ENCODE results near the gene TPD52L1.

TPD52L1 gene

GRCh38 chr6:125164696-125165095 lies 11.1 kb downstream of the TPD52L1 start:
- Mint-ChIP-seq H3K9me3 (peaks cover 16% of the 10 kb centered on the region), H3K4me1 (no peaks in the 10 kb centered on the region), H3K27me3 (ENCODE audit: low read depth, poor library complexity) (no peaks in the 10 kb centered on the region), H3K36me3 (ENCODE audit: low read depth) (peaks cover 4% of the 10 kb centered on the region), H3K4me3 (no peak overlapping the region), H3K27ac (no peak overlapping the region)
- TF ChIP-seq CTCF (IDR thresholded peaks at IDR 0.05) = no peak
- no peak for DNase-seq

DNA sequence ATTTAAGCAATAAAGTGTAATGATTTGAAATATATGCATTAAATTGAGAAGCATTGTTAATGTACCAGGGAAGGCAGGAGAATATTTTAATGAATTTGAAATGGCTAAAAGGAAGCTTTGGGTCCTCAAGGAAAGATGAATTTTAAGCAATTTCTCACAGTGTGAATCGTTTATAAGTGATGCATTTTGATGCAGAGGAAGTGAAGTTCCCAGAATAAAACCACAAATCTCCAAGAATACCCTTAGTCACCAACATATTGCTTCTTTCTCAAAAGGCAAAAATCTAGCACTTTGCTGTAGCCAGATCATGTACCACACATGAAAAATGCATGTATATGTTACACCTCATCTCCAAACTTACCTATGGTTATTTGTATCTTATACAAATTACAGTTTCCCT lies 11.7 kb downstream of the TPD52L1 start:
- DNase-seq = no peak
- Mint-ChIP-seq H3K27me3 (ENCODE audit: low read depth, poor library complexity) (no peaks in the 10 kb centered on the region), H3K9me3 (peaks cover 10% of the 10 kb centered on the region), H3K27ac (no peak overlapping the region), H3K4me1 (no peaks in the 10 kb centered on the region), H3K36me3 (ENCODE audit: low read depth) (no peaks in the 10 kb centered on the region), H3K4me3 (no peak overlapping the region)
- TF ChIP-seq CTCF (IDR thresholded peaks at IDR 0.05) = no peak

DNA sequence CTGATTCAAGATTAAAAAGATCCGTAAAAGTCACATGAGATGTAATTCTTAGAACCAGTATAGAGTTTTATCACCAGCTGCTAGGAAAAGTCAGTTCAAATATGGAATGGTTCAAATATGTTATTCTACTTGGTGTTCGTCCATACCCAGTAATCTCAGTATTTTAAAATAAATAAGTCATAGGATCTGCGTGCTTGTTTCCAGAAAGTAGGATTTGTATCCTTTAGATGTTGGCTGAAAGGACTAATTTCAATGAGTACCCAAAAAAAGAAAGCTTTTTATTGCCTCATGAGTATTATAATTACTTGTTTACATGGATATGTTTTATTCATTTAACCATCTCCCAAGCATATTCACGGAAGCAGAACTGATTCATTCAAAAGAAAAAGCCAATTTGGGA lies 12.2 kb downstream of the TPD52L1 start:
- Mint-ChIP-seq H3K36me3 (ENCODE audit: low read depth) (no peaks in the 10 kb centered on the region), H3K27ac (no peak overlapping the region), H3K9me3 (peaks cover 5% of the 10 kb centered on the region), H3K4me1 (no peaks in the 10 kb centered on the region), H3K27me3 (ENCODE audit: low read depth, poor library complexity) (no peaks in the 10 kb centered on the region), H3K4me3 (no peak overlapping the region)
- TF ChIP-seq CTCF (IDR thresholded peaks at IDR 0.05) = no peak
- DNase-seq = no peak

- no peak for DNase-seq
- no peaks in the 10 kb centered on the region for H3K36me3 Mint-ChIP-seq (ENCODE audit: low read depth)
- no peaks in the 10 kb centered on the region for H3K27me3 Mint-ChIP-seq (ENCODE audit: low read depth, poor library complexity)
- TF ChIP-seq CTCF (IDR thresholded peaks at IDR 0.05) = no peak
- no peaks in the 10 kb centered on the region for H3K4me1 Mint-ChIP-seq
- no peak overlapping the region for H3K27ac Mint-ChIP-seq
- no peaks in the 10 kb centered on the region for H3K9me3 Mint-ChIP-seq
- no peak overlapping the region for H3K4me3 Mint-ChIP-seq
Observed at GRCh38 chr6:125166711-125167110, 13.1 kb downstream of the TPD52L1 start.

DNA sequence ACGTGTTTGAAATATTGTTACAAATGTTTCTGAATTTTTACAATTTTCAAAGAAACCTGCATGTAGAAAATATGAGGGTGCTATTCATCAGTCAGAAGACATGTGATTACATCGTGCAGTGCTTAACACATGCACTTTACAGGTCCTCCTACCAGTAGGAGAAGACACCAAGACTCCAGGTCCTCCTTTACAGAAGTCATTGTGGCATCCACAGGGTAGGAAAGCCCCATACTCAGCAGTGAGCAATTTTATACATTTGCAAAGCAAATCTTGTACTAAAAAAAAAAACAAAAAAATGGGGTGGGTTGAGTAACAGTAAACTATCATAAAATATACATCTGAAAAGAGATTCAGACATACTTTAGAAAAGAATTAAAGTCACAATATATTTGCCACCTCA lies 14.0 kb downstream of the TPD52L1 start:
- Mint-ChIP-seq H3K36me3 (ENCODE audit: low read depth) (no peaks in the 10 kb centered on the region), H3K27ac (no peak overlapping the region), H3K27me3 (ENCODE audit: low read depth, poor library complexity) (no peaks in the 10 kb centered on the region), H3K9me3 (no peaks in the 10 kb centered on the region), H3K4me1 (no peaks in the 10 kb centered on the region), H3K4me3 (no peak overlapping the region)
- TF ChIP-seq CTCF (IDR thresholded peaks at IDR 0.05) = no peak
- no peak for DNase-seq

- no peak overlapping the region for H3K4me3 Mint-ChIP-seq
- no peak for TF ChIP-seq CTCF (IDR thresholded peaks at IDR 0.05)
- H3K4me1 Mint-ChIP-seq = no peaks in the 10 kb centered on the region
- H3K9me3 Mint-ChIP-seq = no peaks in the 10 kb centered on the region
- no peak overlapping the region for H3K27ac Mint-ChIP-seq
- H3K36me3 Mint-ChIP-seq (ENCODE audit: low read depth) = no peaks in the 10 kb centered on the region
- no peaks in the 10 kb centered on the region for H3K27me3 Mint-ChIP-seq (ENCODE audit: low read depth, poor library complexity)
- no peak for DNase-seq
Observed at GRCh38 chr6:125169058-125169457, 15.5 kb downstream of the TPD52L1 start.

Measured in nephron progenitor cell (in vitro differentiated cells).